Prostate gland (tissue), 2 donors: ENCODE data around the gene REC114. TPM values are rescaled to one million over a fixed set of nuclear protein-coding genes. Genes with fewer than 3 reads are reported as not detected.
"Not testable (repeated sequence)": the region's sequence is repeated elsewhere in the genome, so short reads cannot be mapped to it uniquely, and the experiment has no call there.

Experiments used
- DNase-seq: peaks from one replicate; pipeline ENCODE4 v3.0.0-alpha.2; 2019; ENCODE audit warnings: low spot score
- H3K27ac ChIP-seq, 2 donors: fragments of 200-600 bp; sonication (generic); 2 replicates each; pipeline ENCODE4 v1.5.1; 2017 to 2019
- H3K27me3 ChIP-seq: fragments of 200-600 bp; sonication (generic); replicated peaks from 2 replicates; pipeline ENCODE4 v1.5.1; 2019; ENCODE audit not compliant: insufficient read depth
- H3K36me3 ChIP-seq, 2 donors: fragments of 200-600 bp; sonication (generic); 1 replicate in 1 of 2; 2 replicates in 1 of 2; pipeline versions ENCODE4 v1.5.1 to v1.8.1; 2017 to 2019
- H3K4me1 ChIP-seq: fragments of 200-600 bp; sonication (generic); replicated peaks from 2 replicates; pipeline ENCODE4 v1.5.1; 2019
- H3K4me3 ChIP-seq, 2 donors: fragments of 200-600 bp; sonication (generic); 2 replicates each; pipeline ENCODE4 v1.5.1; 2017 to 2019
- H3K9me3 ChIP-seq: fragments of 200-600 bp; sonication (generic); 2 replicates; pipeline ENCODE4 v1.5.1; 2017
- POLR2A ChIP-seq: fragments of 450-650 bp; IDR thresholded peaks from one replicate; pipeline ENCODE4 v1.6.1; 2016; ENCODE audit warnings: antibody characterized with exemption, mild to moderate bottlenecking
- POLR2AphosphoS5 ChIP-seq: sonication (generic); formaldehyde crosslinking; IDR thresholded peaks from one replicate; pipeline ENCODE4 v1.6.1; 2017; ENCODE audit warnings: antibody characterized with exemption
- WGBS: methylation state at CpG from one replicate; pipeline ENCODE4 v1.1.5; 2018; 5-methylcytosine and 5-hydroxymethylcytosine counted together
- intact Hi-C: fragments of 100-400 bp; cut with DNase I; formaldehyde crosslinking; loops from one replicate; pipeline ENCODE4 v1.14.2; 2022
- total RNA-seq, 2 donors: library from RNA; depleted of rRNA; stranded (reverse); fragments of >200 nt; gene quantifications; one replicate each; pipeline ENCODE4 v1.1.0, GENCODE V29; 2016
- TF ChIP-seq, protein P1 (sequence below), 4 experiments: fragments of 200-600 bp in 2 of 4; fragments of 450-650 bp in 2 of 4; sonication (generic) in 2 of 4; IDR thresholded peaks; 1 replicate in 3 of 4; 2 replicates in 1 of 4; pipeline ENCODE4 v1.5.1; 2016 to 2019; ENCODE audit warnings: antibody characterized with exemption in 4 of 4, mild to moderate bottlenecking in 2 of 4, moderate library complexity in 2 of 4

The REC114 gene
- total RNA-seq, 2 donors from 2014 or later = 7.5 TPM; not detected in 1

DNA sequence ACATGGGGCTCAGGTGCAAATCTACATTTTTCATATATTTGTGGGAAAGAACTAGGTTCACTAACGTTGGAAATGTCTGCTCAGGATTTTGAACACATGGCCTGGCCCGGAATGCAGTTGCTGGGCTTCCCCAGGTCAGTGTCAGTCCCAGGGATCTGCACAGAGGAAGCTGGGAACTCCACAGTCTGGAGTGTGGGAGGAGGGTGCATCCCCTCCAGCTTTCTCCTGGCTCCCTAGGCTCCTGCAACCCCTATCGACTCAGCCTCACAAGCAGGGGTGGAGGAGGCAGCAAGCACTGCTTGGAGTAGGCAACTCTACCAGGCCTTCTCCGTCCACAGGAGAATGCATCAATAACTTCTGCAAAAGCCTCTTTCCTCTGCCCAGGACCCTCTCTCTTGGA is 44.1 kb upstream of the REC114 start:
- Histone ChIP-seq H3K27ac (no peak overlapping the region), H3K4me3 (no peak overlapping the region), H3K27me3 (no peaks in the 10 kb centered on the region), H3K4me1 (no peaks in the 10 kb centered on the region), H3K9me3 (no peaks in the 10 kb centered on the region), H3K36me3 (no peaks in the 10 kb centered on the region)
- WGBS = 70% methylated on average over 4 of the region's 4 CpGs
- TF ChIP-seq, protein P1, sequence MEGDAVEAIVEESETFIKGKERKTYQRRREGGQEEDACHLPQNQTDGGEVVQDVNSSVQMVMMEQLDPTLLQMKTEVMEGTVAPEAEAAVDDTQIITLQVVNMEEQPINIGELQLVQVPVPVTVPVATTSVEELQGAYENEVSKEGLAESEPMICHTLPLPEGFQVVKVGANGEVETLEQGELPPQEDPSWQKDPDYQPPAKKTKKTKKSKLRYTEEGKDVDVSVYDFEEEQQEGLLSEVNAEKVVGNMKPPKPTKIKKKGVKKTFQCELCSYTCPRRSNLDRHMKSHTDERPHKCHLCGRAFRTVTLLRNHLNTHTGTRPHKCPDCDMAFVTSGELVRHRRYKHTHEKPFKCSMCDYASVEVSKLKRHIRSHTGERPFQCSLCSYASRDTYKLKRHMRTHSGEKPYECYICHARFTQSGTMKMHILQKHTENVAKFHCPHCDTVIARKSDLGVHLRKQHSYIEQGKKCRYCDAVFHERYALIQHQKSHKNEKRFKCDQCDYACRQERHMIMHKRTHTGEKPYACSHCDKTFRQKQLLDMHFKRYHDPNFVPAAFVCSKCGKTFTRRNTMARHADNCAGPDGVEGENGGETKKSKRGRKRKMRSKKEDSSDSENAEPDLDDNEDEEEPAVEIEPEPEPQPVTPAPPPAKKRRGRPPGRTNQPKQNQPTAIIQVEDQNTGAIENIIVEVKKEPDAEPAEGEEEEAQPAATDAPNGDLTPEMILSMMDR (IDR thresholded peaks at IDR 0.05) = no peak
- TF ChIP-seq POLR2AphosphoS5 = no peak
- TF ChIP-seq POLR2A = no peak
- DNase-seq = no peak
- intact Hi-C loops = no loop called here

DNA sequence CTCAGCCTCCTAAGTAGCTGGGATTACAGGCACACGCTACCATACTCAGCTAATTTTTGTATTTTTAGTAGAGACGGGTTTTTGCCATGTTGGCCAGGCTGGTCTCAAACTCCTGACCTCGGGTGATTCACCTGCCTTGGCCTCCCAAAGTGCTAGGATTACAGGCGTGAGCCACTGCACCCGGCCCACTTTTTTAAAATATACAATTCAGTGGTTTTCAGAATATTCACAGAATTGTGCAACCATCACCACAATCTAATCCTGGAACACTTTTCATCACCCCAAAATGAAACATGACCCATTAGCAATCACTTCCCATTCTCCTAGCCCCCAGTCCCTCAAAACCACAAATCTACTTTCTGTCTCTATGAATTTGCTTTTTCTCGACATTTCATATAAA is 42.7 kb upstream of the REC114 start:
- H3K4me3 ChIP-seq, H3K4me1 ChIP-seq, intact Hi-C loops, H3K27ac ChIP-seq, H3K9me3 ChIP-seq, H3K36me3 ChIP-seq, H3K27me3 ChIP-seq, DNase-seq: not testable (repeated sequence)
- WGBS = 78% methylated on average over 6 of the region's 6 CpGs

DNA sequence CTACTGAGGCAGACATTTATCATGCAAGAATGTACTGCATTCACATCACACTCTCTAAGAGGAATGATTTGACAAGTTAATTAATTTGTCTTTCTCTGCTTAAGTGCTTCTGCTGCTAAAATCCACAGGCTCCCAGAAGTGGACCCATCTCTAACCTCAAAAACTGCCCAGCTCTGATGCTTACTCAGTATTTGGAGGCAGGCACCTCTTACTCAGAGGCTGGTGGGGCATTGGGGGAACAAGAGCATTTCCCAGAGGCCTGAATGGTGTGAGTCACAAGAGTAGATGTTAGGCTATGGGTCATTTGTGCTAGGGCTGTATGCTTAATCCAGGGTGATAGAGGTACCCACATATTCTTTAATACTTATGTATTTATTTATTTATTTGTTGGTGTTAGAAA is 39.8 kb upstream of the REC114 start:
- H3K27me3 ChIP-seq = no peaks in the 10 kb centered on the region
- intact Hi-C loops = no loop called here
- DNase-seq = no peak

DNA sequence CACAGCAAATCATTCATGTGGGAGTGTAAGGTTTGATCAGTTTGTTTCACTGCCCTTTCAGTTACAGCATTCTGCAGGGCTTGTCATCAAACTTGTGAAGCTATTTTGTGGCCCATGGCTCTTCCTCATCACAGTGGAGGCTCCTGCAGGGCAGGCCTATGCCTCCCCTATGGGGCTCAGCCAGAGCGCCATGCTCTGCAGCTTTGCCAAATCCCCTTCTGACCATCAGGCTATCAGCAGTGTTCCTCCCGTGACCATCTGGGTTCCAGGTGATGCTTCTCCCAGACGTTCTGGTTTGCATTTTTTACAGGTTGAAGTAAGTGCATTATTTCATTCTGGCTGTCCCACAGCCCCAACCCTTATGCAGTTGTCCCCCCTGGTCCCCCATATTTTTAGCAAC is 28.1 kb upstream of the REC114 start:
- Histone ChIP-seq H3K4me1 (no peaks in the 10 kb centered on the region), H3K27me3 (no peaks in the 10 kb centered on the region), H3K27ac (no peak overlapping the region), H3K4me3 (no peak overlapping the region), H3K9me3 (no peaks in the 10 kb centered on the region), H3K36me3 (no peaks in the 10 kb centered on the region)
- intact Hi-C loops = no loop called here
- TF ChIP-seq, protein P1 (IDR thresholded peaks at IDR 0.05) = no peak
- TF ChIP-seq POLR2AphosphoS5 (no peak), POLR2A (no peak)
- WGBS = 76% methylated on average over 3 of the region's 3 CpGs
- no peak for DNase-seq

More for the DNA sequence above, 39.8 kb upstream of the REC114 start:
- Histone ChIP-seq H3K36me3 (no peaks in the 10 kb centered on the region), H3K4me1 (no peaks in the 10 kb centered on the region), H3K27ac (no peak overlapping the region), H3K9me3 (no peaks in the 10 kb centered on the region), H3K4me3 (no peak overlapping the region)
- TF ChIP-seq, protein P1 (IDR thresholded peaks at IDR 0.05) = no peak
- TF ChIP-seq POLR2A (no peak), POLR2AphosphoS5 (no peak)

DNA sequence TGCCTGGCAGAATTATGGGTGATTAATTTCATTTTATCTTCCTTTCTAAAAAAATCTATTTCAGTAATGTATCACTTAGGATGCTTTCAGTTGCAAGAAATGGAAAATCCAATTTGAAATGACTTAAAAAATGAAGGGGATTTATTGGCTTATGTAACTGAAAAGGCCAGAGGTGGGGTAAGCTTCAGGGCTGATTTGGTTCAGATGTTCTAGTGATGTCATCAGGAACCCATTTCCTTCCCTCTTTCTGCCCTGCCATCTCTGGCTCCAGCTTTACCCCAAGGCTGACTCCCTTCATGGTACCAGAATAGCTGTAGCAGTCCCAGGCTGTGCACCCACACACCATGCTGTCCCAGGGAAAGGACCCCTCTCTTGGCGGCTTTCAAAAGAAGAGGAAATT is 18.5 kb upstream of the REC114 start:
- 95% methylated on average over 1 of the region's 1 CpG for WGBS
- Histone ChIP-seq H3K27ac (no peak overlapping the region), H3K4me1 (no peaks in the 10 kb centered on the region), H3K4me3 (no peak overlapping the region), H3K27me3 (no peaks in the 10 kb centered on the region), H3K9me3 (no peaks in the 10 kb centered on the region), H3K36me3 (no peaks in the 10 kb centered on the region)
- TF ChIP-seq POLR2A = no peak
- TF ChIP-seq POLR2AphosphoS5 = no peak
- TF ChIP-seq, protein P1 (IDR thresholded peaks at IDR 0.05) = no peak
- intact Hi-C loops = no loop called here
- DNase-seq = no peak
